Panc1 (cell line): Measurements from ENCODE around the gene RBM10.

Source experiments
- CTCF ChIP-seq: fragments of 450-650 bp; IDR thresholded peaks from 2 replicates; pipeline ENCODE4 v1.5.1; 2017; ENCODE audit warnings: mild to moderate bottlenecking
- POLR2AphosphoS5 ChIP-seq: IDR thresholded peaks from 2 replicates; pipeline ENCODE4 v1.6.1; 2012; ENCODE audit warnings: mild to moderate bottlenecking, low read depth, low read length, moderate library complexity
- SIN3A ChIP-seq: IDR thresholded peaks from 2 replicates; pipeline ENCODE4 v1.6.1; 2012; ENCODE audit warnings: low read depth, mild to moderate bottlenecking, low read length, moderate library complexity, borderline replicate concordance; ENCODE audit not compliant: insufficient read depth

GRCh38 chrX:47217121-47217851 is 72.3 kb downstream of the RBM10 start:
- TF ChIP-seq CTCF: no peak
- peak; percentile 67 for TF ChIP-seq POLR2AphosphoS5
- no peak for TF ChIP-seq SIN3A
